NK-92 treated with Interleukin-12 subunit alpha and Interleukin-12 subunit beta, amount 100 ng/mL, for 24 hours (cell line): ENCODE results near the gene LIMCH1.
"Not testable (repeated sequence)": the region's sequence is repeated elsewhere in the genome, so short reads cannot be mapped to it uniquely, and the experiment has no call there.

Source experiments
- DNase-seq: peaks from one replicate; lab custom pipeline; 2025; lab: John Stamatoyannopoulos, UW

LIMCH1 gene

GRCh38 chr4:41678086-41678816 is 140.3 kb downstream of the LIMCH1 start:
- DNase-seq: no peak

GRCh38 chr4:41678951-41679350 is 141.0 kb downstream of the LIMCH1 start:
- DNase-seq: no peak

GRCh38 chr4:41679991-41680390 is 142.0 kb downstream of the LIMCH1 start:
- no peak for DNase-seq

GRCh38 chr4:41681054-41681453 is 143.1 kb downstream of the LIMCH1 start:
- no peak for DNase-seq

- DNase-seq: no peak
These were observed 145.4 kb downstream of the LIMCH1 start for GRCh38 chr4:41683326-41683725.

- DNase-seq: no peak
These were observed 148.9 kb downstream of the LIMCH1 start for GRCh38 chr4:41686893-41687292.

- DNase-seq: no peak
These were observed 150.0 kb downstream of the LIMCH1 start for GRCh38 chr4:41687971-41688370.

- peak; percentile 26 for DNase-seq
These were observed 154.9 kb downstream of the LIMCH1 start for GRCh38 chr4:41692717-41693345.

- DNase-seq: no peak
These were observed 155.7 kb downstream of the LIMCH1 start for GRCh38 chr4:41693629-41694028.

GRCh38 chr4:41696131-41696530 is 158.2 kb downstream of the LIMCH1 start:
- DNase-seq: no peak

GRCh38 chr4:41696763-41697162 is 158.8 kb downstream of the LIMCH1 start:
- DNase-seq: no peak

- DNase-seq: no peak
These were observed 164.0 kb downstream of the LIMCH1 start for GRCh38 chr4:41701983-41702382.

- DNase-seq: no peak
These were observed 164.8 kb downstream of the LIMCH1 start for GRCh38 chr4:41702770-41703169.

- no peak for DNase-seq
These were observed 165.8 kb downstream of the LIMCH1 start for GRCh38 chr4:41703785-41704184.

GRCh38 chr4:41709844-41710481 is 172.0 kb downstream of the LIMCH1 start:
- no peak for DNase-seq

GRCh38 chr4:41711654-41712053 is 173.7 kb downstream of the LIMCH1 start:
- not testable (repeated sequence) for DNase-seq

GRCh38 chr4:41712425-41712824 is 174.5 kb downstream of the LIMCH1 start:
- no peak for DNase-seq

- no peak for DNase-seq
These were observed 175.8 kb downstream of the LIMCH1 start for GRCh38 chr4:41713768-41714167.

GRCh38 chr4:41714364-41715000 is 176.5 kb downstream of the LIMCH1 start:
- no peak for DNase-seq

GRCh38 chr4:41715155-41715554 is 177.2 kb downstream of the LIMCH1 start:
- no peak for DNase-seq

- DNase-seq: no peak
These were observed 180.9 kb downstream of the LIMCH1 start for GRCh38 chr4:41718907-41719306.

GRCh38 chr4:41719417-41719816 is 181.5 kb downstream of the LIMCH1 start:
- DNase-seq: no peak

GRCh38 chr4:41722181-41722580 is 184.2 kb downstream of the LIMCH1 start:
- no peak for DNase-seq
